Cardiac muscle cell (in vitro differentiated cells and primary cell): Measurements from ENCODE around the gene DNASE1L2. TPM values are rescaled to one million over a fixed set of nuclear protein-coding genes. Genes with fewer than 3 reads are reported as not detected.
"Not testable (repeated sequence)": the region's sequence is repeated elsewhere in the genome, so short reads cannot be mapped to it uniquely, and the experiment has no call there.

Experiments used
- DNase-seq, 2 donors: peaks; one replicate each; pipeline versions ENCODE4 v3.0.0 to v3.0.0-alpha.2; 2010 to 2017; ENCODE audit warnings: low read depth in 1 of 2, low spot score in 1 of 2
- H3K27ac ChIP-seq: fragments of 200-600 bp; sonication (generic); 2 replicates; pipeline ENCODE4 v1.5.1; 2016
- H3K27me3 ChIP-seq: fragments of 200-600 bp; sonication (generic); 2 replicates; pipeline ENCODE4 v1.6.0; 2016; ENCODE audit warnings: control low read depth
- H3K36me3 ChIP-seq: fragments of 200-600 bp; sonication (generic); 2 replicates; pipeline ENCODE4 v1.5.1; 2016; ENCODE audit warnings: control low read depth
- H3K4me1 ChIP-seq: fragments of 200-600 bp; sonication (generic); 2 replicates; pipeline ENCODE4 v1.8.1; 2017; ENCODE audit warnings: low read depth, mild to moderate bottlenecking, mixed run types
- H3K4me3 ChIP-seq: fragments of 200-600 bp; sonication (generic); 2 replicates; pipeline ENCODE4 v1.5.1; 2016; ENCODE audit warnings: mild to moderate bottlenecking
- H3K9me3 ChIP-seq: fragments of 200-600 bp; sonication (generic); 2 replicates; pipeline ENCODE4 v1.5.1; 2017; ENCODE audit warnings: low read depth, mild to moderate bottlenecking, control low read depth
- polyA plus RNA-seq: library from polyadenylated mRNA; unstranded; fragments of >200 nt; fragmentation: Nextera tagmentation; extraction: Ambion mirVana; gene quantifications from 2 replicates; pipeline ENCODE4 v1.2.1, GENCODE V29; 2016
- total RNA-seq: library from RNA; depleted of rRNA; stranded (reverse); fragments of >200 nt; gene quantifications from 2 replicates; pipeline ENCODE4 v1.2.3, GENCODE V29; 2016
- TF ChIP-seq, protein P1 (sequence below): IDR thresholded peaks from 2 replicates; pipeline ENCODE4 v1.5.1; 2012; ENCODE audit warnings: low read depth, mild to moderate bottlenecking, low read length

The DNASE1L2 gene
- total and polyA plus RNA-seq, 2 experiments from 2014 or later, result 0.68 to 1.1 TPM

DNA sequence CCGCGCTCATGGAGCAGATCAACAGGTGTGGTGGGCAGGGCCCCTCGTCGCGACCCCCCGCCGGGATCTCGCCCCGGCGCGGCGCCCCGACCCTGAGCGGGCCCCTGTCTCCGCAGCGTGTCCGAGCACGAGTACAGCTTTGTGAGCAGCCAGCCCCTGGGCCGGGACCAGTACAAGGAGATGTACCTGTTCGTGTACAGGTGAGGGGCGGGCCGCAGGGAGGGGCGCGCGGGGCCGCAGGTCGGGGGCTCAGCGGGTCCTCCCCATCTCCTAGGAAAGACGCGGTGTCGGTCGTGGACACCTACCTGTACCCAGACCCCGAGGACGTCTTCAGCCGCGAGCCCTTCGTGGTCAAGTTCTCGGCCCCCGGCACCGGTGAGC is 848 bp downstream of the DNASE1L2 start:
- Histone ChIP-seq H3K27me3 (peaks cover 15% of the 10 kb centered on the region), H3K9me3 (no peaks in the 10 kb centered on the region), H3K27ac (no peak overlapping the region), H3K36me3 (peaks cover 32% of the 10 kb centered on the region), H3K4me3 (peak overlapping the region; percentile 28), H3K4me1 (peaks cover 8% of the 10 kb centered on the region)
- TF ChIP-seq, protein P1, sequence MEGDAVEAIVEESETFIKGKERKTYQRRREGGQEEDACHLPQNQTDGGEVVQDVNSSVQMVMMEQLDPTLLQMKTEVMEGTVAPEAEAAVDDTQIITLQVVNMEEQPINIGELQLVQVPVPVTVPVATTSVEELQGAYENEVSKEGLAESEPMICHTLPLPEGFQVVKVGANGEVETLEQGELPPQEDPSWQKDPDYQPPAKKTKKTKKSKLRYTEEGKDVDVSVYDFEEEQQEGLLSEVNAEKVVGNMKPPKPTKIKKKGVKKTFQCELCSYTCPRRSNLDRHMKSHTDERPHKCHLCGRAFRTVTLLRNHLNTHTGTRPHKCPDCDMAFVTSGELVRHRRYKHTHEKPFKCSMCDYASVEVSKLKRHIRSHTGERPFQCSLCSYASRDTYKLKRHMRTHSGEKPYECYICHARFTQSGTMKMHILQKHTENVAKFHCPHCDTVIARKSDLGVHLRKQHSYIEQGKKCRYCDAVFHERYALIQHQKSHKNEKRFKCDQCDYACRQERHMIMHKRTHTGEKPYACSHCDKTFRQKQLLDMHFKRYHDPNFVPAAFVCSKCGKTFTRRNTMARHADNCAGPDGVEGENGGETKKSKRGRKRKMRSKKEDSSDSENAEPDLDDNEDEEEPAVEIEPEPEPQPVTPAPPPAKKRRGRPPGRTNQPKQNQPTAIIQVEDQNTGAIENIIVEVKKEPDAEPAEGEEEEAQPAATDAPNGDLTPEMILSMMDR, result no peak
- DNase-seq, result no peak

DNA sequence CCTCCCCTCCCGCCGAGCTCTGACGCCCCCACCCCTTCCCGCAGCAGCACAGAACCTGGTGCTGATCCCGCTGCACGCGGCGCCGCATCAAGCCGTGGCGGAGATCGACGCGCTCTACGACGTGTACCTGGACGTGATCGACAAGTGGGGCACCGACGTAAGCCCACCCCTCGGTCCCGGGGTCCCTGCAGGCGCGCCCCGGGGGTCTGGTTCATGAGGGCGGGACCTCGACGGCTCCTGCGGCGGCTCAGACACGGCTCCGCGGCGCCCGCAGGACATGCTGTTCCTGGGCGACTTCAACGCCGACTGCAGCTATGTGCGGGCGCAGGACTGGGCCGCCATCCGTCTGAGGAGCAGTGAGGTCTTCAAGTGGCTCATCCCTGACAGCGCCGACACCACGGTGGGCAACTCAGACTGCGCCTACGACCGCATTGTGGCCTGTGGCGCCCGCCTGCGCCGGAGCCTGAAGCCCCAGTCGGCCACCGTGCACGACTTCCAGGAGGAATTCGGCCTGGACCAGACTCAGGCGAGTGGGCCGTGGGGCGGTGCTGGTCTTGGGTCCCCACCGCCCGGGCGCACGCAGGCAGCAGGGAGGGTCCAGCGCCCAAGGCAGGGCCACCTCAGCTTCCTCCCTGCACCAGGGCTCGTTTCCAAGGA is 1.4 kb downstream of the DNASE1L2 start:
- TF ChIP-seq, protein P1, result no peak
- H3K36me3 ChIP-seq, result peaks cover 32% of the 10 kb centered on the region
- H3K9me3 ChIP-seq, result no peaks in the 10 kb centered on the region
- H3K27ac ChIP-seq, result no peak overlapping the region
- H3K4me3 ChIP-seq, result peak overlapping the region; percentile 28
- DNase-seq, result no peak
- H3K27me3 ChIP-seq, result peaks cover 15% of the 10 kb centered on the region
- H3K4me1 ChIP-seq, result peaks cover 8% of the 10 kb centered on the region

DNA sequence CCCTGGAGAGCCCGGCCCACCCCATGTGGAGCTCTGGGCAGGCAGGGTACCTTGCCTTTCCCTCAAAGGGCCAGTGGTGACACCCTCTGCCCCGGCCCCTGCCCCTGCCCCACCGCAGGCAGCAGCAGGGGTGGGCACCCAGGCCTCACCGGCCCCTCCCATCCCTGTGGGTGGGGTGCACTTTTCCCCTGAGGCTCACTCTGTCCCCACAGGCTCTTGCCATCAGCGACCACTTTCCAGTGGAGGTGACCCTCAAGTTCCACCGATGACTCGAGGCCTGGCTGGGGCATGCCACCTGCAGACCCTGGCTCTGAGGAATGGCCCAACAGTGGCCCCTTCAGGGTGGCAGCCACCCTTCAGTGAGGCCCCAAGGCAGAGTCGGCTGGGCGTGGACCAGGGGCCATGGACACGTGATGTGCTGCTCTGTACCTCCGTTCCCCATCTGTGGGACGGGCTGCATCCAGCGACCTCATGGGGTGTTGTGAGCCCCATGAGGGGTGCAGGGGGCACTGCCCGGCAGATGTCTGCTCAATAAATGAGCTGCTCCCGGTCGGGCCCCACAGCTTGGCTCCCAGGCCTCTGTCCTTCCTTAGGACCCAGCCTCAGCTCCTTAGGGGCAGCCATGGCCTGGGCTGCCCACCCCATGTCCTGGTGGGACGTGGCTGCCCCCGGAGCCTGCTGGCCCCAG is 2.0 kb downstream of the DNASE1L2 start:
- TF ChIP-seq, protein P1, result no peak
- peaks cover 29% of the 10 kb centered on the region for H3K36me3 ChIP-seq
- no peak overlapping the region for H3K27ac ChIP-seq
- peaks cover 8% of the 10 kb centered on the region for H3K4me1 ChIP-seq
- H3K9me3 ChIP-seq, result no peaks in the 10 kb centered on the region
- no peak for DNase-seq
- peaks cover 15% of the 10 kb centered on the region for H3K27me3 ChIP-seq
- no peak overlapping the region for H3K4me3 ChIP-seq

DNA sequence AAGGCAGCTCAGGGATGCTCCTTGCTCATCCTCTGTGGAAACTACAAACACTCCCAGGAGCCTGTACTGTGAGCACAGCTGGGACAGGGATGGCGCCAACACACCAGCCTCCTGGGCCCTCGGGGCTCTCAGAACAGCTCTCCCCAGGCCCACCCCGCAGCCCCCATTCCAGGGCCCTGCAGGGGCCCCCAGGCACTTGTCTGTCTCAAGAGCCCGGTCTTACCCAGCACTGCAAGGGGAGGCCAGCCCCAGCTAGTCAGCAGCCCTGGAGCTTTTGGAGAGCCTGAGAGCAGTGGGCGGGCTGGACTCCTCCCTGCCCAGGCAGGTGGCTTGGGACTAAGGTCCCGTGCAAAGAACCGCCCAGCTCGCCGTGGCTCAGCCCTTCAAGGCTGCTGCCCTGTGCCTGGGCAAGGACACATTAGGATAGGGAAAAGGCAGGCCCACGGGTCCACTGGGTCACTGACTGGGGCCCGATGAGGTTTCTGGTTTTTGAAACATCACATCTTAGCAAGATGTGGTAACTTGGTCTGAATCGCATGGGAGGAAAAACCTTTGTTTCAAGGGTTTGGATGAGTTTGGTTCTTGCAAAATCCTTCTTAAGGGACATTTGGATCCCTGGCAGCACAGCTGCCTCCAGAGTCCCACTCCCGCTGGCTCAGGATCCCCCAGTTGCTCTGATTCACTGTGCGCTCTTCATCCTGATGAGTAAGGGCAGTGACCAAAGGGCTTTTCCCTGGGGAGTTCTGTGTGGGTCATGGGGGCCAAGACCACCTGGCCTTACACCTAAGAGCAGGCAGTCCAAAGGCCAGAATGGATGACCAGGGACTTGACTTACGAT is 2.8 kb downstream of the DNASE1L2 start:
- Histone ChIP-seq H3K4me1 (peaks cover 8% of the 10 kb centered on the region), H3K9me3 (no peaks in the 10 kb centered on the region), H3K27ac (no peak overlapping the region), H3K4me3 (no peak overlapping the region), H3K36me3 (peaks cover 23% of the 10 kb centered on the region), H3K27me3 (peaks cover 15% of the 10 kb centered on the region)
- TF ChIP-seq, protein P1, result no peak
- no peak for DNase-seq

GRCh38 chr16:2240331-2240730 is 4.1 kb downstream of the DNASE1L2 start:
- not testable (repeated sequence) for H3K27ac ChIP-seq, DNase-seq, H3K4me3 ChIP-seq, H3K9me3 ChIP-seq, H3K4me1 ChIP-seq
- Histone ChIP-seq H3K27me3 (peaks cover 15% of the 10 kb centered on the region), H3K36me3 (peaks cover 16% of the 10 kb centered on the region)

- TF ChIP-seq, protein P1, result no peak
- no peak for DNase-seq
These were observed 6.4 kb downstream of the DNASE1L2 start for GRCh38 chr16:2242598-2242997.

More at GRCh38 chr16:2242598-2242997, 6.4 kb downstream of the DNASE1L2 start:
- H3K4me1 ChIP-seq, result no peaks in the 10 kb centered on the region
- H3K36me3 ChIP-seq, result peaks cover 19% of the 10 kb centered on the region
- no peak overlapping the region for H3K27ac ChIP-seq
- peaks cover 5% of the 10 kb centered on the region for H3K27me3 ChIP-seq
- H3K4me3 ChIP-seq, result no peak overlapping the region
- no peaks in the 10 kb centered on the region for H3K9me3 ChIP-seq
